HG03342 (cell line): ENCODE measurements around the gene UCHL5.
"Not testable (repeated sequence)": the region's sequence is repeated elsewhere in the genome, so short reads cannot be mapped to it uniquely, and the experiment has no call there.

ENCODE experiments used
- ATAC-seq: cut with Tn5 transposase; IDR thresholded peaks from one replicate; pipeline ENCODE4 v1.9.1; 2021; ENCODE audit warnings: mild to moderate bottlenecking, moderate library complexity; ENCODE audit not compliant: unreplicated experiment

Gene UCHL5

GRCh38 chr1:193066606-193067005 is 7.4 kb upstream of the UCHL5 start:
- no peak for ATAC-seq

- no peak for ATAC-seq
These were observed 6.8 kb upstream of the UCHL5 start for GRCh38 chr1:193065954-193066353.

DNA sequence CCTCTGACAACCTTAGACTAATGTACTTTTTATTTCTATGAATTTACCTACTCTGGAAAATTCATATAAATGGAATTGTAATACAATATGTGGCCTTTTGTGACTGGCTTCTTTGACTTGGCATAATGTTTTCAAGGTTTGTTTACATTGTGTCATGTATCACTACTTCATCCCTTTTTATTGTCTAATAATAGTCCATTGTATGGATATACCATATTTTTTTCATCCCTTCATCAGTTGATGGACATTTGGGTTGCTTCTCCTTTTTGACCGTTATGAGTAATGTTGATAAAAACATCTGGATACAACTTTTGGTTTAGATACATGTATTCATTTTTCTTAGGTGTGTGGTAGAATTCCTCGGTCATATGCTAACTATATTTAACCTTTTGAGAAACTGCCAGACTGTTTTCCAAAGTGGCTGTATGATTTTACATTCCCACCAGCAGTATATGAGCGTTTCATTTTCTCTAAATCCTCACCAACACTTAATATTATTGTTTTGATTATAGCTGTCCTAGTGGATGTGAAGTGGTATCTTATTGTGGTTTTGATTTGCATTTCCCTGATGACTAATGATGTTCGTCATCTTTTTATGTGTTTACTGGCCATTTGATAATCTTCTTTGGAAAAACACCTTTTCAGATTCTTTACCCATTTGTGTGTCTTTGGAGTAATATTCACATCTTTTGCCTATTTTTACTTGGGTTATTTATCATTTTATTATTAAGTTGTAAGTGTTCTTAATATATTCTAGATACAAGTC is 3.7 kb upstream of the UCHL5 start:
- ATAC-seq = no peak

DNA sequence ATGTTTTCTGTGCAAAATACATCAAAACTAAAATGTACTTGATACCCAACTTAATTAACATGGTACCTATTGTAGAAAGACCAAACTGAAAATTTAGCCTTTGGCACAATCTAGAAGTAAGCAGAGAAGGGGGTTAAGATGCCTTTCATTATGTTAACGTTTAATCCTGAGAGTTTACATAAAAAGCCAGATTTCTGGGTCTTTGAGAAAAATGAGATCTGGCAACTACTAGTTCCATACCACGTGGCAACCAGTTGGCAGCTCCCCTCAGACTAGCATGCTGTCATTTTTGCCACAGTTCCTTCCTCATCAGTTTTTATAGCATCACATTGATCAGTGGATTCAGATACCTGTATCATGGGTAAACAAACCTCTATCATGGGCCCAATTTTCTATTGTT is 1.8 kb upstream of the UCHL5 start:
- no peak for ATAC-seq

GRCh38 chr1:193060406-193060805 is 1.2 kb upstream of the UCHL5 start:
- no peak for ATAC-seq

- no peak for ATAC-seq
These were observed 899 bp upstream of the UCHL5 start for GRCh38 chr1:193060115-193060403.

DNA sequence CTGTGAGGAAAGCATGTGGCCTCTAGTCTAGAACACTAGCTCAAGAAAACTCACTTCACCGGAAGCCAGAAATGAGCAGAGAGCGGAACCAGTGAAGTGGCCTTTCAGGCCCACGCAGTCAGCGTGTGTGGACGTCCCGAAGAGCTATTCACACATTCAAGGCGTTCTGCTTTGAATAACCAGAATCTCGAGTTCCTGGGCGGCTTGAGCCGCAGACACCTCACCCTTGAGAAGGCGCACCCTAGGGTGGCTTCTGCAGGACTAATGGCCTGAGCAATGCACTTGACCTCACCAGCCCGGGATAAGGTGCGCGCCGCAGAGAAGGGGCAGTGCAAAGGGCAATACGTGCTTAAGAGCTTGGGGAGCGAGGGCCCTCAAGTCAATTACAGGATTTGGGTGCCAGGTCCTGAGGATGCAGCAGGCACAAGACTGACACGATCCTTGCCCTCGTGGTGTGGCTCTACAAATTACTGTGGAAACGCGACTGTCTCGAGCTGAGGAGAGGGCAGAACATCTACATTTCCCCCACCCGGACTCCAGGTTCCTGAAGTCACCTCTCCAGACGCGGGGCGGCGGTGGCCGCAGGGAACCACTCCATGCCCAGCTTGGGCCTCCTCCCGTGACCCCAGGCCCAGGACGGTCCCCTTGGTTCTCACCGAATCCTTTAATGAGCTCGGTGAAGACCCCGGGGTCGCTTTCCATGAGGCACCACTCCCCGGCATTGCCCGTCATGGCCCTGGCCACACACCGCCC is 455 bp downstream of the UCHL5 start:
- ATAC-seq = peak; percentile 39

- ATAC-seq = no peak
These were observed 4.9 kb downstream of the UCHL5 start for GRCh38 chr1:193054169-193054675.

- not testable (repeated sequence) for ATAC-seq
These were observed 10.2 kb downstream of the UCHL5 start for GRCh38 chr1:193048913-193049312.

GRCh38 chr1:193042766-193043691 is 16.1 kb downstream of the UCHL5 start:
- ATAC-seq = no peak

- ATAC-seq = no peak
These were observed 19.1 kb downstream of the UCHL5 start for GRCh38 chr1:193040011-193040410.

GRCh38 chr1:193036337-193037047 is 22.7 kb downstream of the UCHL5 start:
- no peak for ATAC-seq

DNA sequence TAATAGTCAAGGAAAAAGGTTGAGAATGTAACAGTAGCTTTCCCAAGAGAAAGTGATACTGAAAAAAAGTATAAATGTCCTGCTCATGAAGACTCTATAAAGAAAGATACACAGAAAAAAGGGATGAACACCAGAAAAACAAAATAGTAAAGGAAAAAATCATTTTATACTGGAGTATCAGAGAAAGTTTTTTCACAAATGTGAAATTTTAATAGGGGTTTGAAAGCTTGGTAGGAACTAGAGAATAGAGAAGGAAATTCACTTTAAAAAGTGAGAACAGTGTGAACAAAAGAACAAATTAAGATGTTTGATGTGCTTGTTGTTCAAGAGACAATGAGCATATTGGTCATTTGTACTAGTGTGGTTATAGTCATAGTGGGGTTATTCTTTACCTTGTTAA is 25.6 kb downstream of the UCHL5 start:
- ATAC-seq = no peak

DNA sequence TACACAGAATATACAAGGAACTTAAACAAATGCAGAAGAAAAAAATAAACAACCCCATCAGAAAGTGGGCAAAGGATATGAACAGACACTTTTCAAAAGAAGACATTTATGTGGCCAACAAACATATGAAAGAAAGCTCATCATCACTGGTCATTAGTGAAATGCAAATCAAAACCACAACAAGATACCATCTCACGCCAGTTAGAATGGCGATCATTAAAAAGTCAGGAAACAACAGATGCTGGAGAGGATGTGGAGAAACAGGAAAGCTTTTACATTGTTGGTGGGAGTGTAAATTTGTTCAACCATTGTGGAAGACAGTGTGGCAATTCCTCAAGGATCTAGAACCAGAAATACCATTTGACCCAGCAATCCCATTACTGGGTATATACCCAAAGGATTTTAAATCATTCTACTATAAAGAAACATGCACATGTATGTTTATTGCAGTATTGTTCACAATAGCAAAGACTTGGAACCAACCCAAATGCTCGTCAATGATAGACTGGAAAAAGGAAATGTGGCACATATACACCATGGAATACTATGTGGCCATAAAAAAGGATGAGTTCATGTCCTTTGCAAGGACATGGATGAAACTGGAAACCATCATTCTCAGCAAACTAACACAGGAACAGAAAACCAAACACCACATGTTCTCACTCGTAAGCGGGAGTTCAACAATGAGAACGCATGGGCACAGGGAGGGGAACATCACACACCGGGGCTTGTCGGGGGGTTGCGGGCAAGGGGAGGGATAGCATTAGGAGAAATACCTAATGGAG is 26.3 kb downstream of the UCHL5 start:
- not testable (repeated sequence) for ATAC-seq

- no peak for ATAC-seq
These were observed 27.7 kb downstream of the UCHL5 start for GRCh38 chr1:193031431-193031830.

- ATAC-seq = no peak
These were observed 28.9 kb downstream of the UCHL5 start for GRCh38 chr1:193030280-193030679.

GRCh38 chr1:193025218-193025617 is 33.9 kb downstream of the UCHL5 start:
- no peak for ATAC-seq

- peak; percentile 76 for ATAC-seq
These were observed 39.6 kb downstream of the UCHL5 start for GRCh38 chr1:193019442-193020026.

DNA sequence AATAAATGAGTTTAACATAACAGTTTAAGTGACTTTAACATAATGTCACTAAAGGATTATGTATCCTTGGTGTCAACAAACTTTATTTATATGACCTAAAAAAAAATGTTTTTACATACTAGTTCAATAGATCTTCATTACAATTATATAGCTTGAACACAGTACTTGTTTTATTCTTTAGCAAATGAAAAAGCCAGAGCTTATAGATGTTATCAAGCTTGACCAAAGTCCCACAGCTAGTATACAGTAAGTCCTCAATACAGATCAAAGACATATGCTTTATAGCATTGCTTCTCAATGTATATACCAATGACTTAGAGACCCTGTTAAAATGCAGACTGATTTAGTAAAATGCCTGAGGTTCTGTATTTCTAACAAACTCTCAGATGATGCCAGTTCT is 42.4 kb downstream of the UCHL5 start:
- no peak for ATAC-seq
